ENCODE measurements around the gene RP9.

DNA sequence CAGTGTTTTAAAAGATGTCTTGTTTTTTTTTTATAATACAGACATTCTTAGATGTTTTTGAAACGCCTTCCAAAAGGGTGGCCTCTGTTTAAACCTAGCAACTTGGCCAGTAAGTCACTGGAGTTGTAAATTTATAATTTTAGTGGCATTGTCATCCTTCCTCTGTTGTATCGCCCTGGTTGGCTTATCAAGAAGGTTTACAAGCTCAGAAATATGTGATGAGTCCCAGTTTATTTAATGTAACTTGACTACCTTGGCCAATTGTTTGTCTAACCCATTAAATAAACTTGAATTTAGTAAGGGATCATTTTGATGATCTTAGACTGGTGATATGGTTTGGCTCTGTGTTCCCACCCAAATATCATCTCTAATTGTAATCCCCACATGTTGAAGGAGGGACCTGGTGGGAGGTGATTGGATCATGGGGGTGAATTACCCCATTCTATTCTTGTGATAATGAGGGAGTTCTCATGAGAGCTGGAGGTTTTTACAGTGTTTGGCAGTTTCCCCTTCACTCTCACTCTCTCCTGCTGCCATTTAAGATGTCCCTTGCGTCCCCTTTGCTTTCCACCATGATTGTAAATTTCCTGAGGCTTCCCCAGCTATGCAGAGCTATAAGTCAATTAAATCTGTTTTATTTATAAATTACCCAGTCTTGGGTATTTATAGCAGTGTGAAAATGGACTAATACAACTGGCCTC lies 33.2 kb downstream of the RP9 start:
- TF ChIP-seq POLR2A (IDR thresholded peaks at IDR 0.05) = no peak
- TF ChIP-seq, protein P1, sequence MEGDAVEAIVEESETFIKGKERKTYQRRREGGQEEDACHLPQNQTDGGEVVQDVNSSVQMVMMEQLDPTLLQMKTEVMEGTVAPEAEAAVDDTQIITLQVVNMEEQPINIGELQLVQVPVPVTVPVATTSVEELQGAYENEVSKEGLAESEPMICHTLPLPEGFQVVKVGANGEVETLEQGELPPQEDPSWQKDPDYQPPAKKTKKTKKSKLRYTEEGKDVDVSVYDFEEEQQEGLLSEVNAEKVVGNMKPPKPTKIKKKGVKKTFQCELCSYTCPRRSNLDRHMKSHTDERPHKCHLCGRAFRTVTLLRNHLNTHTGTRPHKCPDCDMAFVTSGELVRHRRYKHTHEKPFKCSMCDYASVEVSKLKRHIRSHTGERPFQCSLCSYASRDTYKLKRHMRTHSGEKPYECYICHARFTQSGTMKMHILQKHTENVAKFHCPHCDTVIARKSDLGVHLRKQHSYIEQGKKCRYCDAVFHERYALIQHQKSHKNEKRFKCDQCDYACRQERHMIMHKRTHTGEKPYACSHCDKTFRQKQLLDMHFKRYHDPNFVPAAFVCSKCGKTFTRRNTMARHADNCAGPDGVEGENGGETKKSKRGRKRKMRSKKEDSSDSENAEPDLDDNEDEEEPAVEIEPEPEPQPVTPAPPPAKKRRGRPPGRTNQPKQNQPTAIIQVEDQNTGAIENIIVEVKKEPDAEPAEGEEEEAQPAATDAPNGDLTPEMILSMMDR (IDR thresholded peaks at IDR 0.05) = no peak
